Measurements from ENCODE around the gene HSF4. TPM values are rescaled to one million over a fixed set of nuclear protein-coding genes. Genes with fewer than 3 reads are reported as not detected.

The HSF4 gene
- total and polyA plus RNA-seq, 2 donors (not counting 3 experiments of a cell fraction or from before 2014, with no cell fraction given) = 4.8 to 5.5 TPM

- FAIRE-seq (peak; percentile 95), DNase-seq (ENCODE audit: low read depth, low spot score) (peak; percentile 88)
- H2AFZ ChIP-seq (ENCODE audit: low read depth, low read length) = peak within 1 kb of the TSS; percentile 19
- H3K4me3 ChIP-seq (replicated peaks in 1 of 3; ENCODE audit: insufficient read depth in 1 of 3, low read depth in 1 of 3, low read length in 3 of 3) = peak within 1 kb of the TSS; percentile 54 to 83 (median 57)
- peaks cover 46% of the 10 kb centered on the region for H3K79me2 ChIP-seq (ENCODE audit: control insufficient read depth, insufficient read depth, low read length)
- intact Hi-C loops (cut with micrococcal nuclease) (loop anchor here (1.0 to 10.0 kb wide), 3 partner anchors 8 to 203 kb away; partner anchors contain the start of genes TMEM208 and TPPP3), dilution Hi-C loops (cut with MboI; ENCODE audit: extremely low pct_ligation_motif_present, low sequenced_read_pairs) (no loop called here)
- CTCF ChIA-PET = interaction anchor here (1.1 to 1.5 kb wide), 4 partner anchors 10 to 208 kb away, joined by 3 to 6 read pairs (median 4); no protein-coding TSS in a partner anchor
- peak within 1 kb of the TSS; percentile 88 for H3K27ac ChIP-seq (ENCODE audit: insufficient read depth, low read depth, low read length)
- no peaks in the 10 kb centered on the region for H4K20me1 ChIP-seq (replicated peaks; ENCODE audit: control insufficient read depth, extremely low read depth, insufficient read depth, low read length)
- H3K27me3 ChIP-seq (ENCODE audit: control insufficient read depth in 2 of 2, insufficient read depth in 2 of 2, low read length in 2 of 2) = no peaks in the 10 kb centered on the region
- peak within 1 kb of the TSS; percentile 91 for H3K9ac ChIP-seq (replicated peaks; ENCODE audit: extremely low read depth, insufficient read depth, low read length)
- POLR2A ChIA-PET = interaction anchor here (1.0 kb wide), 1 partner anchor 52 kb away, joined by 3 read pairs; no protein-coding TSS in a partner anchor
- H3K9me1 ChIP-seq (replicated peaks; ENCODE audit: control insufficient read depth, extremely low read depth, insufficient read depth, low read length) = no peaks in the 10 kb centered on the region
- TF ChIP-seq JUN (IDR thresholded peaks at IDR 0.05; ENCODE audit: borderline replicate concordance, insufficient read depth, insufficient read length, low read depth) = no peak
- no peak for TF ChIP-seq FOS (IDR thresholded peaks at IDR 0.05; ENCODE audit: borderline replicate concordance, insufficient read depth, low read length)
- TF ChIP-seq POLR2A (IDR thresholded peaks at IDR 0.05; ENCODE audit: low read depth, low read length) = peak; percentile 93
- no peak for TF ChIP-seq GATA2 (IDR thresholded peaks at IDR 0.05; ENCODE audit: insufficient read depth, insufficient read length, low read depth, low read length)
- TF ChIP-seq POLR2AphosphoS5 (IDR thresholded peaks at IDR 0.05; ENCODE audit: insufficient read depth, low read depth, low read length) = peak; percentile 93
- peak; percentile 22 for TF ChIP-seq MYC (IDR thresholded peaks at IDR 0.05; ENCODE audit: low read depth, low read length)
- TF ChIP-seq MAX (IDR thresholded peaks at IDR 0.05; ENCODE audit: insufficient read depth, insufficient read length) = no peak
- H3K4me2 ChIP-seq (ENCODE audit: insufficient read depth, low read length) = peak within 1 kb of the TSS; percentile 69
- H3K4me1 ChIP-seq (ENCODE audit: control insufficient read depth, extremely low read depth, insufficient read depth, low read length) = peaks cover 36% of the 10 kb centered on the region
- peaks cover 14 to 27% of the 10 kb centered on the region in 2 experiments for H3K36me3 ChIP-seq (ENCODE audit: control insufficient read depth in 2 of 2, extremely low read depth in 1 of 2, insufficient read depth in 2 of 2, low read length in 2 of 2)
- no peaks in the 10 kb centered on the region for H3K9me3 ChIP-seq (replicated peaks; ENCODE audit: control insufficient read depth, insufficient read depth, low read length)
- BruUV-seq (replicated peaks) = TSS peak; percentile 36
Observed at GRCh38 chr16:67191995-67192681, 27.6 kb downstream of the HSF4 start, which contains the start of gene E2F4. E2F4 (plus strand) TSS chr16:67192155; CDS start chr16:67192228, 73 bp downstream.

Data from endothelial cell of umbilical vein (primary cell).